ENCODE data around the gene BCKDHA.

BCKDHA gene

DNA sequence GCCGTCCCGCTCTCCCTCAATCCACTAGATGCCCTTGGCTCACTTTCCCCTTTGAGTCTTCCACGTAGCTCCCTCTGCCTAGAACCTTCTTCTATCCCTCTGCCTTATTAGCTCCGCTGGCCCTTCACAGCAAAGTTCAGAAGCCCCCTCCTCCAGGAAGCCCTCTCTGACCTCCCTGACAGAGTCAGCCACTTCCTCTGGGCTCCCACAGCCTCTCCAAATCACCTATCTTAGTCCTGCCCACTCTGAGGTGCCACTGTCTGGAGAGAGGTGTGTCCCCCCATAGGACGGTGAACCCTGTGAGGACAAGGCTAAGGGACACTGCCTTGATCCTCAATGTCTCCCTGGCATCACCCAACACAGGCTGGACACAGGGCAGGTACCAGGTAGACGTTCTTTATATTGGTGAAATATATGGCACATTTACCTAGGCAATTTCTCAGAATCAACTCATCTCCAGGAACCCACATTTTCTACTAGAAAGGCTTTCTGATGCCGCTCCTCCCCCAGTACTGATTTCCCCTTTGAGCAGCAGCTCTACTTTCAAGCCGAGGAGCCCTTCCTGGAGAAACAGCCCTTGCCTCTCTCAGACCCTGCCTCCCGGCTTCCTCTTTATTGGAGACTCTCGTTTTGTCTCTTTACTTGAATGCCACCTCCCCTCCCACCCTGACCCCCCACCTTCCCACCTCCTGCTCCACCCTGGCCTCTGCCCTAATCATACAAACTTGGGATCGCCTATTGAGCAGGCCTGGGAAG, 40.5 kb upstream of the BCKDHA start:
- no peak for TF ChIP-seq POLR2AphosphoS5 (IDR thresholded peaks at IDR 0.05; ENCODE audit: low read depth)
- TF ChIP-seq, protein P1, sequence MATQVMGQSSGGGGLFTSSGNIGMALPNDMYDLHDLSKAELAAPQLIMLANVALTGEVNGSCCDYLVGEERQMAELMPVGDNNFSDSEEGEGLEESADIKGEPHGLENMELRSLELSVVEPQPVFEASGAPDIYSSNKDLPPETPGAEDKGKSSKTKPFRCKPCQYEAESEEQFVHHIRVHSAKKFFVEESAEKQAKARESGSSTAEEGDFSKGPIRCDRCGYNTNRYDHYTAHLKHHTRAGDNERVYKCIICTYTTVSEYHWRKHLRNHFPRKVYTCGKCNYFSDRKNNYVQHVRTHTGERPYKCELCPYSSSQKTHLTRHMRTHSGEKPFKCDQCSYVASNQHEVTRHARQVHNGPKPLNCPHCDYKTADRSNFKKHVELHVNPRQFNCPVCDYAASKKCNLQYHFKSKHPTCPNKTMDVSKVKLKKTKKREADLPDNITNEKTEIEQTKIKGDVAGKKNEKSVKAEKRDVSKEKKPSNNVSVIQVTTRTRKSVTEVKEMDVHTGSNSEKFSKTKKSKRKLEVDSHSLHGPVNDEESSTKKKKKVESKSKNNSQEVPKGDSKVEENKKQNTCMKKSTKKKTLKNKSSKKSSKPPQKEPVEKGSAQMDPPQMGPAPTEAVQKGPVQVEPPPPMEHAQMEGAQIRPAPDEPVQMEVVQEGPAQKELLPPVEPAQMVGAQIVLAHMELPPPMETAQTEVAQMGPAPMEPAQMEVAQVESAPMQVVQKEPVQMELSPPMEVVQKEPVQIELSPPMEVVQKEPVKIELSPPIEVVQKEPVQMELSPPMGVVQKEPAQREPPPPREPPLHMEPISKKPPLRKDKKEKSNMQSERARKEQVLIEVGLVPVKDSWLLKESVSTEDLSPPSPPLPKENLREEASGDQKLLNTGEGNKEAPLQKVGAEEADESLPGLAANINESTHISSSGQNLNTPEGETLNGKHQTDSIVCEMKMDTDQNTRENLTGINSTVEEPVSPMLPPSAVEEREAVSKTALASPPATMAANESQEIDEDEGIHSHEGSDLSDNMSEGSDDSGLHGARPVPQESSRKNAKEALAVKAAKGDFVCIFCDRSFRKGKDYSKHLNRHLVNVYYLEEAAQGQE (IDR thresholded peaks at IDR 0.05; ENCODE audit: insufficient replicate concordance, low read depth), result no peak
- peak; percentile 65; the same call in 1 of the 2 replicates for TF ChIP-seq SPI1 (IDR thresholded peaks at IDR 0.05; ENCODE audit: borderline replicate concordance, low read depth)
- TF ChIP-seq, protein P2, sequence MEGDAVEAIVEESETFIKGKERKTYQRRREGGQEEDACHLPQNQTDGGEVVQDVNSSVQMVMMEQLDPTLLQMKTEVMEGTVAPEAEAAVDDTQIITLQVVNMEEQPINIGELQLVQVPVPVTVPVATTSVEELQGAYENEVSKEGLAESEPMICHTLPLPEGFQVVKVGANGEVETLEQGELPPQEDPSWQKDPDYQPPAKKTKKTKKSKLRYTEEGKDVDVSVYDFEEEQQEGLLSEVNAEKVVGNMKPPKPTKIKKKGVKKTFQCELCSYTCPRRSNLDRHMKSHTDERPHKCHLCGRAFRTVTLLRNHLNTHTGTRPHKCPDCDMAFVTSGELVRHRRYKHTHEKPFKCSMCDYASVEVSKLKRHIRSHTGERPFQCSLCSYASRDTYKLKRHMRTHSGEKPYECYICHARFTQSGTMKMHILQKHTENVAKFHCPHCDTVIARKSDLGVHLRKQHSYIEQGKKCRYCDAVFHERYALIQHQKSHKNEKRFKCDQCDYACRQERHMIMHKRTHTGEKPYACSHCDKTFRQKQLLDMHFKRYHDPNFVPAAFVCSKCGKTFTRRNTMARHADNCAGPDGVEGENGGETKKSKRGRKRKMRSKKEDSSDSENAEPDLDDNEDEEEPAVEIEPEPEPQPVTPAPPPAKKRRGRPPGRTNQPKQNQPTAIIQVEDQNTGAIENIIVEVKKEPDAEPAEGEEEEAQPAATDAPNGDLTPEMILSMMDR (IDR thresholded peaks at IDR 0.05; ENCODE audit: insufficient read depth, low read length), result no peak
- TF ChIP-seq GABPA (IDR thresholded peaks at IDR 0.05; ENCODE audit: low read depth), result no peak
- Histone ChIP-seq H3K4me3 (replicated peaks; ENCODE audit: insufficient read depth, low read length) (no peak overlapping the region), H3K27ac (replicated peaks) (no peak overlapping the region), H3K27me3 (ENCODE audit: insufficient read depth, poor library complexity, severe bottlenecking) (no peaks in the 10 kb centered on the region)
- DNase-seq (ENCODE audit: low read depth in 1 of 2, low spot score in 1 of 2), result peak in 1 of 2 experiments; percentile 72

DNA sequence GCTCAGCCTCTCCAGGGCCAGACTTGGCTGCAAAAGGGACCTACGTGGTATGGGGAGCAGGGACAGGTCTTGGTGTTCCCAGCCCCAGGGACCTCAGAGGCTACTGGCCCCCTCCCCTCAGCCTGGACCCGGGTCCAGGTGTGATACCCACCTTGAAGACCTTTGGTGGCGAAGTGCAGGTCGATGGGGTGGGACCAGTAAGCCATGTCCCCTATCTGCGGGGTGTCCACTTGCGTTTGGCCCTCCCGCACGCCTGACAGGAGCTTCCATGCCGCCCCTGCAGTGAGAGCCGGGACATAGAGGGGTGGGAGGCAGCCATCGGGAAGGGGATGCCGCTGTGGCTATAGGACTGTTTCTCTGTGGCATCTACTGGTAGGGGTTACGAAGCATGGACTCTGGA, 39.9 kb upstream of the BCKDHA start:
- H3K27ac ChIP-seq (replicated peaks), result no peak overlapping the region
- DNase-seq (ENCODE audit: low read depth in 1 of 2, low spot score in 1 of 2), result no peak
- no peak for TF ChIP-seq POLR2AphosphoS5 (IDR thresholded peaks at IDR 0.05; ENCODE audit: low read depth)
- TF ChIP-seq, protein P2 (IDR thresholded peaks at IDR 0.05; ENCODE audit: insufficient read depth, low read length), result no peak
- TF ChIP-seq SPI1 (IDR thresholded peaks at IDR 0.05; ENCODE audit: borderline replicate concordance, low read depth), result no peak
- TF ChIP-seq, protein P1 (IDR thresholded peaks at IDR 0.05; ENCODE audit: insufficient replicate concordance, low read depth), result no peak
- no peak for TF ChIP-seq GABPA (IDR thresholded peaks at IDR 0.05; ENCODE audit: low read depth)
- no peaks in the 10 kb centered on the region for H3K27me3 ChIP-seq (ENCODE audit: insufficient read depth, poor library complexity, severe bottlenecking)
- H3K4me3 ChIP-seq (replicated peaks; ENCODE audit: insufficient read depth, low read length), result no peak overlapping the region

DNA sequence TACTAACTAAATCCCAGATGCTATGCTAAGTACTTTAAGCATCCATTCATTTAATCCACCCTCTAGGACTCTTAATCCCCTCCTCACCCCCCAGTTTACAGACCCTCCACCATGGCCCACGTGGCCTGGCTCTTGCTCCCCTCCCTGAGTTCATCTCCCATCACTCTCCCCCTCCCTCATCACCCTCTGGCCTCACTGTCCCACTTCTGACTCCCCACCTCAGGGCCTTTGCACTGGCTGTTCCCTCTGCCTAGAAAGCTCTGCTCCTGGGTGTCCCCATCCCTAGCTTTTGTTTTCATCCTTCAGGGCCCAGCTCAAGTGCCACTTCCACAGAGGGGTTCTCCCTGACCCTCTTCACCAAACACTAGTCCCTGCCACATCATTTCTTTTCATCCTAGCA, 37.9 kb upstream of the BCKDHA start:
- no peak overlapping the region for H3K4me3 ChIP-seq (replicated peaks; ENCODE audit: insufficient read depth, low read length)
- TF ChIP-seq POLR2AphosphoS5 (IDR thresholded peaks at IDR 0.05; ENCODE audit: low read depth), result no peak
- no peak for TF ChIP-seq GABPA (IDR thresholded peaks at IDR 0.05; ENCODE audit: low read depth)
- TF ChIP-seq, protein P1 (IDR thresholded peaks at IDR 0.05; ENCODE audit: insufficient replicate concordance, low read depth), result no peak
- TF ChIP-seq, protein P2 (IDR thresholded peaks at IDR 0.05; ENCODE audit: insufficient read depth, low read length), result no peak
- no peak for TF ChIP-seq SPI1 (IDR thresholded peaks at IDR 0.05; ENCODE audit: borderline replicate concordance, low read depth)
- H3K27me3 ChIP-seq (ENCODE audit: insufficient read depth, poor library complexity, severe bottlenecking), result no peaks in the 10 kb centered on the region
- no peak overlapping the region for H3K27ac ChIP-seq (replicated peaks)
- DNase-seq (ENCODE audit: low read depth in 1 of 2, low spot score in 1 of 2), result no peak
